Fibroblast of lung (primary cell): ENCODE data around the gene WWC1.

ENCODE experiments used
- CTCF ChIP-seq, 2 donors: IDR thresholded peaks in 1 of 2; conservative IDR thresholded peaks in 1 of 2; 1 replicate in 1 of 2; 2 replicates in 1 of 2; pipeline ENCODE4 v1.5.1; 2011 to 2012; ENCODE audit warnings: low read length in 2 of 2, control low read depth in 1 of 2, inconsistent platforms in 1 of 2, low read depth in 1 of 2, mild to moderate bottlenecking in 1 of 2
- EZH2 ChIP-seq: IDR thresholded peaks from 2 replicates; pipeline ENCODE4 v1.5.1; 2012; ENCODE audit warnings: low read length, control low read depth, mild to moderate bottlenecking; ENCODE audit errors: missing control alignments

- TF ChIP-seq CTCF (conservative IDR thresholded peaks at IDR 0.05 in 1 of 2, IDR thresholded peaks at IDR 0.05 in 1 of 2; ENCODE audit: low read depth in 1 of 2, low read length in 2 of 2) = no peak
- no peak for TF ChIP-seq EZH2
These were observed 171.6 kb downstream of the WWC1 start for GRCh38 chr5:168463081-168463480.
